ENCODE measurements around the gene DPP10. TPM values are rescaled to one million over a fixed set of nuclear protein-coding genes. Genes with fewer than 3 reads are reported as not detected.

The DPP10 gene
- total RNA-seq, 1 experiment from 2014 or later: not detected

DNA sequence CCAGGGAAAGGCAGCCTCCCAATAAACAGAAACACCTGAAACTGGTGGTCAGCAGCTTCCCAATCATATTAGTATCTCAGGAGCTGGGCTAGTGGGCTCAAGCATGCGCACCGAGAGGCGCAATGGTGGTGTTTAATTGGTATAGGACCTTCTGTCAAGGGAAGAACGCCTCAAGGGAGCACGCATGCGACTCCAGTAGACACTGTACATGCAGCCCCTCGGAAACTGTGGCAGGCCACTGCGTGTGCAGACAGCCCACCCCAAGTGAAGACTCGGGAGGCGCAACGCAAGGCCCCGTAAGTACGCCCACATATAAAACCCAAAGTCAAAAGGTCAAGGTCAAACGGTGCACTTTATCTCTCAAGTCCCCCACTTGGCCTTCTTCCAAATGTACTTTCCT lies 1405.8 kb downstream of the DPP10 start:
- intact Hi-C loops (cut with micrococcal nuclease; ENCODE audit: unreplicated experiment) (no loop called here), in situ Hi-C loops (cut with HindIII; ENCODE audit: low pct_unique_long_range_greater_than_20kb, low sequenced_read_pairs) (no loop called here)
- BruUV-seq (replicated peaks): no TSS peak

DNA sequence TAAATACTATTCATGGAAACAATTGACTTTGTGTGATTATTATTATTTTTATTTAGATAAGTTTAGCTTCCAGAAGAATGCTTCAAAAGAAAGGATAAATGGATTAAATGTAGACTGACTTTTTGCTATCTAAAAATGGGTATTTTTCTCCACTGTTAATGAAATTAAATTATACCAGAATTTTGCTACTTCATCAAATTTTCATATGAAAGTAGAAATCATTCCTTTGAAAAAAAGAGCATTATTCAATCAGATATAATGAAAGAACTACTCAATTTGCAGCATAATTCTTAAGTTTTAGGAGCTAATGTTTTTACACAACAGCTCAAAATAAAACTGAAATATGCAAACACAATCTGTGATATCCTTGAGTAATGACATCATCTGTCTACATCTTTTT lies 1424.6 kb downstream of the DPP10 start:
- DNase-seq (ENCODE audit: low read depth, low spot score) (no peak), ATAC-seq (no peak)
- Histone ChIP-seq H3K36me3 (ENCODE audit: control insufficient read depth, insufficient read depth, low read length) (no peaks in the 10 kb centered on the region), H3K4me3 (ENCODE audit: low read depth in 2 of 2, low read length in 2 of 2) (no peak overlapping the region), H3K4me1 (ENCODE audit: control insufficient read depth, insufficient read depth, low read length) (no peaks in the 10 kb centered on the region), H3K27me3 (ENCODE audit: control insufficient read depth, insufficient read depth, low read length) (no peaks in the 10 kb centered on the region), H3K27ac (ENCODE audit: low read length) (no peak overlapping the region), H3K9me3 (ENCODE audit: control insufficient read depth, insufficient read depth, low read depth, low read length) (no peaks in the 10 kb centered on the region)
- in situ Hi-C loops (cut with HindIII; ENCODE audit: low pct_unique_long_range_greater_than_20kb, low sequenced_read_pairs): no loop called here
- no peak for TF ChIP-seq POLR2AphosphoS5 (IDR thresholded peaks at IDR 0.05; ENCODE audit: low read depth, low read length)
- TF ChIP-seq, protein P1, sequence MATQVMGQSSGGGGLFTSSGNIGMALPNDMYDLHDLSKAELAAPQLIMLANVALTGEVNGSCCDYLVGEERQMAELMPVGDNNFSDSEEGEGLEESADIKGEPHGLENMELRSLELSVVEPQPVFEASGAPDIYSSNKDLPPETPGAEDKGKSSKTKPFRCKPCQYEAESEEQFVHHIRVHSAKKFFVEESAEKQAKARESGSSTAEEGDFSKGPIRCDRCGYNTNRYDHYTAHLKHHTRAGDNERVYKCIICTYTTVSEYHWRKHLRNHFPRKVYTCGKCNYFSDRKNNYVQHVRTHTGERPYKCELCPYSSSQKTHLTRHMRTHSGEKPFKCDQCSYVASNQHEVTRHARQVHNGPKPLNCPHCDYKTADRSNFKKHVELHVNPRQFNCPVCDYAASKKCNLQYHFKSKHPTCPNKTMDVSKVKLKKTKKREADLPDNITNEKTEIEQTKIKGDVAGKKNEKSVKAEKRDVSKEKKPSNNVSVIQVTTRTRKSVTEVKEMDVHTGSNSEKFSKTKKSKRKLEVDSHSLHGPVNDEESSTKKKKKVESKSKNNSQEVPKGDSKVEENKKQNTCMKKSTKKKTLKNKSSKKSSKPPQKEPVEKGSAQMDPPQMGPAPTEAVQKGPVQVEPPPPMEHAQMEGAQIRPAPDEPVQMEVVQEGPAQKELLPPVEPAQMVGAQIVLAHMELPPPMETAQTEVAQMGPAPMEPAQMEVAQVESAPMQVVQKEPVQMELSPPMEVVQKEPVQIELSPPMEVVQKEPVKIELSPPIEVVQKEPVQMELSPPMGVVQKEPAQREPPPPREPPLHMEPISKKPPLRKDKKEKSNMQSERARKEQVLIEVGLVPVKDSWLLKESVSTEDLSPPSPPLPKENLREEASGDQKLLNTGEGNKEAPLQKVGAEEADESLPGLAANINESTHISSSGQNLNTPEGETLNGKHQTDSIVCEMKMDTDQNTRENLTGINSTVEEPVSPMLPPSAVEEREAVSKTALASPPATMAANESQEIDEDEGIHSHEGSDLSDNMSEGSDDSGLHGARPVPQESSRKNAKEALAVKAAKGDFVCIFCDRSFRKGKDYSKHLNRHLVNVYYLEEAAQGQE (IDR thresholded peaks at IDR 0.05; ENCODE audit: insufficient read depth in 1 of 2, low read depth in 2 of 2, low read length in 1 of 2): no peak
- TF ChIP-seq, protein P2, sequence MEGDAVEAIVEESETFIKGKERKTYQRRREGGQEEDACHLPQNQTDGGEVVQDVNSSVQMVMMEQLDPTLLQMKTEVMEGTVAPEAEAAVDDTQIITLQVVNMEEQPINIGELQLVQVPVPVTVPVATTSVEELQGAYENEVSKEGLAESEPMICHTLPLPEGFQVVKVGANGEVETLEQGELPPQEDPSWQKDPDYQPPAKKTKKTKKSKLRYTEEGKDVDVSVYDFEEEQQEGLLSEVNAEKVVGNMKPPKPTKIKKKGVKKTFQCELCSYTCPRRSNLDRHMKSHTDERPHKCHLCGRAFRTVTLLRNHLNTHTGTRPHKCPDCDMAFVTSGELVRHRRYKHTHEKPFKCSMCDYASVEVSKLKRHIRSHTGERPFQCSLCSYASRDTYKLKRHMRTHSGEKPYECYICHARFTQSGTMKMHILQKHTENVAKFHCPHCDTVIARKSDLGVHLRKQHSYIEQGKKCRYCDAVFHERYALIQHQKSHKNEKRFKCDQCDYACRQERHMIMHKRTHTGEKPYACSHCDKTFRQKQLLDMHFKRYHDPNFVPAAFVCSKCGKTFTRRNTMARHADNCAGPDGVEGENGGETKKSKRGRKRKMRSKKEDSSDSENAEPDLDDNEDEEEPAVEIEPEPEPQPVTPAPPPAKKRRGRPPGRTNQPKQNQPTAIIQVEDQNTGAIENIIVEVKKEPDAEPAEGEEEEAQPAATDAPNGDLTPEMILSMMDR (IDR thresholded peaks at IDR 0.05): no peak
- no peak for TF ChIP-seq TCF7L2 (IDR thresholded peaks at IDR 0.05; ENCODE audit: low read depth, low read length)
- ChIA-PET POLR2A (no interaction called here), CTCF (no interaction called here)
- intact Hi-C loops (cut with micrococcal nuclease; ENCODE audit: unreplicated experiment): no loop called here
- BruUV-seq (replicated peaks): no TSS peak

More for the DNA sequence above, 1405.8 kb downstream of the DPP10 start:
- no peak overlapping the region for H3K4me3 ChIP-seq (ENCODE audit: low read depth in 2 of 2, low read length in 2 of 2)
- H3K27ac ChIP-seq (ENCODE audit: low read length): no peak overlapping the region
- no peaks in the 10 kb centered on the region for H3K9me3 ChIP-seq (ENCODE audit: control insufficient read depth, insufficient read depth, low read depth, low read length)
- H3K4me1 ChIP-seq (ENCODE audit: control insufficient read depth, insufficient read depth, low read length): no peaks in the 10 kb centered on the region
- ChIA-PET POLR2A (no interaction called here), CTCF (no interaction called here)
- H3K27me3 ChIP-seq (ENCODE audit: control insufficient read depth, insufficient read depth, low read length): no peaks in the 10 kb centered on the region
- DNase-seq (ENCODE audit: low read depth, low spot score) (no peak), ATAC-seq (no peak)
- no peaks in the 10 kb centered on the region for H3K36me3 ChIP-seq (ENCODE audit: control insufficient read depth, insufficient read depth, low read length)
- TF ChIP-seq TCF7L2 (IDR thresholded peaks at IDR 0.05; ENCODE audit: low read depth, low read length) (no peak), SIN3A (IDR thresholded peaks at IDR 0.05; ENCODE audit: borderline replicate concordance, insufficient read depth, low read depth, low read length) (no peak), POLR2AphosphoS5 (IDR thresholded peaks at IDR 0.05; ENCODE audit: low read depth, low read length) (no peak)
- TF ChIP-seq, protein P1 (IDR thresholded peaks at IDR 0.05; ENCODE audit: insufficient read depth in 1 of 2, low read depth in 2 of 2, low read length in 1 of 2): no peak
- TF ChIP-seq, protein P2 (IDR thresholded peaks at IDR 0.05): no peak
